A172 (cell line): ENCODE data around the gene RBKS. TPM values are rescaled to one million over a fixed set of nuclear protein-coding genes. Genes with fewer than 3 reads are reported as not detected.

Experiments used
- DNase-seq: peaks from one replicate; pipeline ENCODE4 v3.0.0-alpha.2; 2015; ENCODE audit warnings: low spot score
- total RNA-seq: library from RNA; depleted of rRNA; stranded (reverse); fragments of >200 nt; shearing (Covaris generic); gene quantifications from 2 replicates; pipeline ENCODE4 v1.2.3, GENCODE V29; 2014

RBKS gene
- total RNA-seq, 1 experiment from 2014 or later = 2.2 TPM

GRCh38 chr2:27832396-27832795 is 57.8 kb downstream of the RBKS start:
- peak; percentile 74 for DNase-seq

GRCh38 chr2:27831279-27832050 is 58.7 kb downstream of the RBKS start:
- no peak for DNase-seq

- DNase-seq = peak; percentile 50
Observed at GRCh38 chr2:27830656-27831055, 59.5 kb downstream of the RBKS start.

- DNase-seq = no peak
Observed at GRCh38 chr2:27829791-27830190, 60.4 kb downstream of the RBKS start.

GRCh38 chr2:27828305-27828704 is 61.9 kb downstream of the RBKS start:
- no peak for DNase-seq

GRCh38 chr2:27824401-27824800 is 65.8 kb downstream of the RBKS start:
- DNase-seq = no peak

- no peak for DNase-seq
Observed at GRCh38 chr2:27823569-27823968, 66.6 kb downstream of the RBKS start.

- DNase-seq = no peak
Observed at GRCh38 chr2:27823135-27823534, 67.1 kb downstream of the RBKS start.

GRCh38 chr2:27822049-27822448 is 68.1 kb downstream of the RBKS start:
- DNase-seq = no peak

GRCh38 chr2:27815860-27816438 is 74.2 kb downstream of the RBKS start:
- no peak for DNase-seq

- no peak for DNase-seq
Observed at GRCh38 chr2:27814758-27815157, 75.4 kb downstream of the RBKS start.

GRCh38 chr2:27811768-27812167 is 78.4 kb downstream of the RBKS start:
- no peak for DNase-seq

- DNase-seq = no peak
Observed at GRCh38 chr2:27810455-27810854, 79.7 kb downstream of the RBKS start.

GRCh38 chr2:27809761-27810241 is 80.4 kb downstream of the RBKS start:
- peak; percentile 88 for DNase-seq

GRCh38 chr2:27808984-27809383 is 81.2 kb downstream of the RBKS start:
- no peak for DNase-seq

GRCh38 chr2:27808418-27808817 is 81.8 kb downstream of the RBKS start:
- DNase-seq = no peak

GRCh38 chr2:27807476-27807875 is 82.7 kb downstream of the RBKS start:
- DNase-seq = no peak

GRCh38 chr2:27806311-27807059 is 83.7 kb downstream of the RBKS start:
- DNase-seq = no peak

GRCh38 chr2:27805180-27805579 is 85.0 kb downstream of the RBKS start:
- DNase-seq = no peak

- no peak for DNase-seq
Observed at GRCh38 chr2:27804146-27804545, 86.0 kb downstream of the RBKS start.

- DNase-seq = no peak
Observed at GRCh38 chr2:27803046-27803445, 87.1 kb downstream of the RBKS start.

GRCh38 chr2:27802547-27802946 is 87.6 kb downstream of the RBKS start:
- no peak for DNase-seq

GRCh38 chr2:27800856-27801255 is 89.3 kb downstream of the RBKS start:
- no peak for DNase-seq
